Fibroblast of villous mesenchyme (primary cell): Measurements from ENCODE around the gene KIF7. TPM values are rescaled to one million over a fixed set of nuclear protein-coding genes. Genes with fewer than 3 reads are reported as not detected.

ENCODE experiments used
- DNase-seq: peaks from one replicate; pipeline ENCODE4 v3.0.0-alpha.2; 2010; ENCODE audit warnings: low read depth
- H3K4me3 ChIP-seq: 2 replicates; pipeline ENCODE4 v1.5.1; 2011; ENCODE audit warnings: low read depth, mild to moderate bottlenecking, low read length
- CTCF ChIP-seq: IDR thresholded peaks from 2 replicates; pipeline ENCODE4 v1.5.1; 2012; ENCODE audit warnings: low read depth, mild to moderate bottlenecking, low read length; ENCODE audit not compliant: insufficient read depth
- total RNA-seq: library from RNA; depleted of rRNA; stranded (reverse); fragments of >200 nt; gene quantifications from 2 replicates; pipeline ENCODE4 v1.2.3, GENCODE V29; 2012

Gene KIF7
- total RNA-seq, 1 donor = 13.4 TPM

GRCh38 chr15:89670971-89671560 lies 15.8 kb upstream of the KIF7 start:
- no peak for TF ChIP-seq CTCF
- no peak overlapping the region for H3K4me3 ChIP-seq
- no peak for DNase-seq

GRCh38 chr15:89669941-89670340 lies 14.7 kb upstream of the KIF7 start:
- H3K4me3 ChIP-seq = no peak overlapping the region
- no peak for DNase-seq
- no peak for TF ChIP-seq CTCF

- no peak for DNase-seq
- TF ChIP-seq CTCF = no peak
Measured at GRCh38 chr15:89669309-89669865, 14.1 kb upstream of the KIF7 start.

GRCh38 chr15:89668171-89668570 lies 12.9 kb upstream of the KIF7 start:
- no peak overlapping the region for H3K4me3 ChIP-seq
- no peak for TF ChIP-seq CTCF

More at GRCh38 chr15:89669309-89669865, 14.1 kb upstream of the KIF7 start:
- no peak overlapping the region for H3K4me3 ChIP-seq

GRCh38 chr15:89667706-89667960 lies 12.4 kb upstream of the KIF7 start:
- TF ChIP-seq CTCF = no peak
- H3K4me3 ChIP-seq = no peak overlapping the region
- DNase-seq = no peak

More at GRCh38 chr15:89668171-89668570, 12.9 kb upstream of the KIF7 start:
- DNase-seq = no peak

GRCh38 chr15:89666858-89667705 lies 11.8 kb upstream of the KIF7 start:
- no peak for DNase-seq
- no peak for TF ChIP-seq CTCF
- H3K4me3 ChIP-seq = no peak overlapping the region
